ENCODE measurements around the gene LDAH.

GRCh38 chr2:20668871-20669475 lies 153.9 kb downstream of the LDAH start:
- no peak for TF ChIP-seq CTCF (IDR thresholded peaks at IDR 0.05)
- TF ChIP-seq POLR2AphosphoS5 (IDR thresholded peaks at IDR 0.05), result no peak
- TF ChIP-seq EP300 (IDR thresholded peaks at IDR 0.05; ENCODE audit: low read depth), result no peak
- TF ChIP-seq POLR2A (IDR thresholded peaks at IDR 0.05), result no peak
